Activated B cell treated with CpG ODN at 0.5 μM for 24 hours (primary cell): ENCODE data around the gene APEX1. TPM values are rescaled to one million over a fixed set of nuclear protein-coding genes. Genes with fewer than 3 reads are reported as not detected.
A peak's percentile ranks its signal among the peaks of the same experiment; 100 is the strongest.

ENCODE experiments used
- ATAC-seq: fragments of 200-7000 bp; cut with Tn5 transposase; one replicate; pipeline ENCODE4 v1.10.0; 2021; ENCODE audit warnings: low read depth, mild to moderate bottlenecking, moderate library complexity
- CTCF ChIA-PET: fragments of 350-600 bp; sonication (Branson Sonifier 250); formaldehyde crosslinking; loops from one replicate; lab custom pipeline; 2021; ENCODE audit warnings: antibody characterized with exemption; lab: Charles Lee
- POLR2A ChIA-PET: fragments of 350-600 bp; sonication (Branson Sonifier 250); formaldehyde crosslinking; loops from one replicate; lab custom pipeline; 2021; ENCODE audit warnings: antibody characterized with exemption; lab: Charles Lee
- DNase-seq: peaks from one replicate; pipeline ENCODE4 v3.0.0; 2022
- H3K27ac Mint-ChIP-seq: one replicate; pipeline ENCODE4 v1.8.0; 2020; ENCODE audit warnings: mixed read lengths
- H3K27me3 Mint-ChIP-seq: one replicate; pipeline ENCODE4 v1.8.0; 2021; ENCODE audit warnings: mixed read lengths
- H3K36me3 Mint-ChIP-seq: one replicate; pipeline ENCODE4 v1.8.0; 2021; ENCODE audit warnings: low read depth, mixed read lengths
- H3K4me1 Mint-ChIP-seq: one replicate; pipeline ENCODE4 v1.8.0; 2021; ENCODE audit warnings: mixed read lengths
- H3K4me3 Mint-ChIP-seq: one replicate; pipeline ENCODE4 v1.8.0; 2020; ENCODE audit warnings: mild to moderate bottlenecking, mixed read lengths
- H3K9me3 Mint-ChIP-seq: one replicate; pipeline ENCODE4 v1.8.0; 2020; ENCODE audit warnings: mixed read lengths
- CTCF ChIP-seq: fragments of 200-600 bp; IDR thresholded peaks from one replicate; pipeline ENCODE4 v1.8.0; 2022; ENCODE audit warnings: antibody characterized with exemption, mild to moderate bottlenecking
- intact Hi-C: fragments of 100-400 bp; cut with micrococcal nuclease; formaldehyde crosslinking; loops from one replicate; pipeline ENCODE4 v1.15.1; 2024
- total RNA-seq: library from RNA; stranded (reverse); gene quantifications from 2 replicates; pipeline ENCODE4 v1.2.3, GENCODE V29; 2022

APEX1 gene
- total RNA-seq, 1 donor from 2014 or later: 215 TPM

- peak; percentile 40 for ATAC-seq
- no peak for TF ChIP-seq CTCF
These were observed 41.3 kb upstream of the APEX1 start for GRCh38 chr14:20413744-20414082.

GRCh38 chr14:20415782-20416206 is 39.2 kb upstream of the APEX1 start:
- H3K4me1 Mint-ChIP-seq: peaks cover 42% of the 10 kb centered on the region
- ATAC-seq (peak; percentile 49), DNase-seq (no peak)
- peak overlapping the region; percentile 2 for H3K4me3 Mint-ChIP-seq
- peak; percentile 14 for TF ChIP-seq CTCF
- H3K36me3 Mint-ChIP-seq: peaks cover 18% of the 10 kb centered on the region
- POLR2A ChIA-PET: interaction anchor here (0.5 to 4.4 kb wide), 10 partner anchors 9 to 546 kb away, joined by 3 to 68 read pairs (median 10); partner anchors contain the start of genes APEX1, OSGEP, PARP2 and PIP4P1
- CTCF ChIA-PET: interaction anchor here (0.7 to 4.3 kb wide), 33 partner anchors 8 to 276 kb away, joined by 3 to 53 read pairs (median 4); partner anchors contain the start of genes APEX1, OSGEP, PARP2 and PIP4P1
- intact Hi-C loops: loop anchor here (1.0 kb wide), 3 partner anchors 12 to 194 kb away; no protein-coding TSS in a partner anchor
- peak overlapping the region; percentile 81 for H3K27ac Mint-ChIP-seq
- no peaks in the 10 kb centered on the region for H3K9me3 Mint-ChIP-seq
- H3K27me3 Mint-ChIP-seq: no peaks in the 10 kb centered on the region

More at GRCh38 chr14:20413744-20414082, 41.3 kb upstream of the APEX1 start:
- H3K27ac Mint-ChIP-seq: peak overlapping the region; percentile 99
- no peaks in the 10 kb centered on the region for H3K9me3 Mint-ChIP-seq
- peak overlapping the region; percentile 99 for H3K4me3 Mint-ChIP-seq
- no peaks in the 10 kb centered on the region for H3K27me3 Mint-ChIP-seq
- peaks cover 49% of the 10 kb centered on the region for H3K4me1 Mint-ChIP-seq
- peaks cover 26% of the 10 kb centered on the region for H3K36me3 Mint-ChIP-seq
- no peak for DNase-seq
- intact Hi-C loops: loop anchor here (1.0 to 2.0 kb wide), 10 partner anchors 13 to 1063 kb away; partner anchors contain the start of genes CCNB1IP1, OSGEP, PARP2 and PIP4P1
- POLR2A ChIA-PET: interaction anchor here (0.9 to 4.4 kb wide), 10 partner anchors 9 to 270 kb away, joined by 3 to 68 read pairs (median 6); partner anchors contain the start of genes APEX1, OSGEP, PARP2 and PIP4P1
- CTCF ChIA-PET: interaction anchor here (0.6 to 4.3 kb wide), 11 partner anchors 9 to 276 kb away, joined by 3 to 53 read pairs (median 7); partner anchors contain the start of genes APEX1, OSGEP, PARP2 and PIP4P1

GRCh38 chr14:20416223-20416622 is 38.8 kb upstream of the APEX1 start:
- no peak overlapping the region for H3K4me3 Mint-ChIP-seq
- POLR2A ChIA-PET: interaction anchor here (0.5 to 4.4 kb wide), 9 partner anchors 12 to 545 kb away, joined by 3 to 68 read pairs (median 11); partner anchors contain the start of genes APEX1, OSGEP, PARP2 and PIP4P1

GRCh38 chr14:20417250-20418186 is 37.5 kb upstream of the APEX1 start:
- peaks cover 9% of the 10 kb centered on the region for H3K36me3 Mint-ChIP-seq
- no peak overlapping the region for H3K27ac Mint-ChIP-seq
- CTCF ChIA-PET: interaction anchor here (0.7 to 1.8 kb wide), 3 partner anchors 38 to 193 kb away, joined by 3 to 5 read pairs (median 4); partner anchors contain the start of genes APEX1 and OSGEP
- peaks cover 26% of the 10 kb centered on the region for H3K4me1 Mint-ChIP-seq
- POLR2A ChIA-PET: interaction anchor here (0.6 to 1.0 kb wide), 3 partner anchors 10 to 75 kb away, joined by 3 read pairs; partner anchors contain the start of gene PNP
- ATAC-seq (no peak), DNase-seq (no peak)
- intact Hi-C loops: no loop called here
- no peak for TF ChIP-seq CTCF
- H3K9me3 Mint-ChIP-seq: no peaks in the 10 kb centered on the region
- H3K4me3 Mint-ChIP-seq: no peak overlapping the region
- no peaks in the 10 kb centered on the region for H3K27me3 Mint-ChIP-seq

More at GRCh38 chr14:20416223-20416622, 38.8 kb upstream of the APEX1 start:
- CTCF ChIA-PET: interaction anchor here (0.7 to 4.3 kb wide), 32 partner anchors 9 to 275 kb away, joined by 3 to 53 read pairs (median 4); partner anchors contain the start of genes APEX1, OSGEP, PARP2 and PIP4P1
- TF ChIP-seq CTCF: no peak
- Mint-ChIP-seq H3K4me1 (peaks cover 37% of the 10 kb centered on the region), H3K36me3 (peaks cover 15% of the 10 kb centered on the region), H3K9me3 (no peaks in the 10 kb centered on the region), H3K27ac (peak overlapping the region; percentile 81), H3K27me3 (no peaks in the 10 kb centered on the region)
- intact Hi-C loops: loop anchor here (1.0 kb wide), 1 partner anchor 11 kb away; no protein-coding TSS in a partner anchor
- no peak for ATAC-seq
- DNase-seq: no peak
